CD4-positive, alpha-beta T cell treated with Interleukin-10 for 1 hour (primary cell): ENCODE measurements around the gene FAM241B.

Experiments used
- DNase-seq: peaks from one replicate; pipeline ENCODE4 v3.0.0-alpha.2; 2020

FAM241B gene

GRCh38 chr10:69629897-69630650, at the start of gene FAM241B:
Gene FAM241B, plus strand, starts transcription at chr10:69630247. Its CDS starts 1,497 bp downstream, at chr10:69631744.
- peak; percentile 80 for DNase-seq

- no peak for DNase-seq
Observed at GRCh38 chr10:69580435-69580834, 49.6 kb upstream of the FAM241B start.

GRCh38 chr10:69583106-69583505, 46.9 kb upstream of the FAM241B start:
- no peak for DNase-seq

GRCh38 chr10:69584624-69585023, 45.4 kb upstream of the FAM241B start:
- DNase-seq: no peak

- no peak for DNase-seq
Observed at GRCh38 chr10:69588358-69588757, 41.7 kb upstream of the FAM241B start.

GRCh38 chr10:69600761-69601330, 29.2 kb upstream of the FAM241B start:
- DNase-seq: no peak

GRCh38 chr10:69609077-69609476, 21.0 kb upstream of the FAM241B start:
- no peak for DNase-seq

GRCh38 chr10:69612760-69613159, 17.3 kb upstream of the FAM241B start:
- DNase-seq: no peak

- no peak for DNase-seq
Observed at GRCh38 chr10:69614130-69614529, 15.9 kb upstream of the FAM241B start.

- no peak for DNase-seq
Observed at GRCh38 chr10:69616358-69616757, 13.7 kb upstream of the FAM241B start.

- DNase-seq: no peak
Observed at GRCh38 chr10:69618746-69619145, 11.3 kb upstream of the FAM241B start.

GRCh38 chr10:69619626-69620025, 10.4 kb upstream of the FAM241B start:
- no peak for DNase-seq

GRCh38 chr10:69620625-69621024, 9.4 kb upstream of the FAM241B start:
- no peak for DNase-seq

GRCh38 chr10:69624245-69624786, 5.7 kb upstream of the FAM241B start:
- DNase-seq: peak; percentile 44

- DNase-seq: no peak
Observed at GRCh38 chr10:69626826-69627225, 3.2 kb upstream of the FAM241B start.

GRCh38 chr10:69628891-69629290, 1.2 kb upstream of the FAM241B start:
- DNase-seq: no peak

GRCh38 chr10:69629519-69629896, 539 bp upstream of the FAM241B start:
- no peak for DNase-seq

- no peak for DNase-seq
Observed at GRCh38 chr10:69630651-69631400, 779 bp downstream of the FAM241B start.

- DNase-seq: no peak
Observed at GRCh38 chr10:69631566-69631965, 1.5 kb downstream of the FAM241B start.

- DNase-seq: no peak
Observed at GRCh38 chr10:69632516-69633199, 2.6 kb downstream of the FAM241B start.

GRCh38 chr10:69633673-69634635, 3.9 kb downstream of the FAM241B start:
- DNase-seq: no peak
